GM21529 (cell line): ENCODE data around the gene UPK3A.
"Not testable (repeated sequence)": the region's sequence is repeated elsewhere in the genome, so short reads cannot be mapped to it uniquely, and the experiment has no call there.

ENCODE experiments used
- ATAC-seq: cut with Tn5 transposase; IDR thresholded peaks from one replicate; pipeline ENCODE4 v1.9.1; 2021; ENCODE audit not compliant: unreplicated experiment

Gene UPK3A

DNA sequence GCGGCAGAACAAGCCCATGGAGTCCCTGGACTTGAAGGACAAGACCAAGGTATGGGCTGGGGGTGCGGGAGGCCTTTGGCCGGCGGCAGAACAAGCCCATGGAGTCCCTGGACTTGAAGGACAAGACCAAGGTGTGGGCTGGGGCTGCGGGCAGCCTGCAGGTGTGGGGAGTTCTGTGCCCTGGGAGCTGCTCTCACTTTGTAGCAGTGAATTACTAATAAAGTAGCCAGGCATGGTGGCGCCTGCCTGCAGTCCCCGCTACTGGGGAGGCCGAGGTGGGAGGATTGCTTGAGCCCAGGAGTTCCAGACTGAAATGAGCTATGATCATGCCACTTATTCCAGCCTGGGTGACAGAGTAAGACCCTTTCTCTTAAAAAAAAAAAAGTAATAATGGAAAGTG is 43.5 kb downstream of the UPK3A start:
- not testable (repeated sequence) for ATAC-seq

DNA sequence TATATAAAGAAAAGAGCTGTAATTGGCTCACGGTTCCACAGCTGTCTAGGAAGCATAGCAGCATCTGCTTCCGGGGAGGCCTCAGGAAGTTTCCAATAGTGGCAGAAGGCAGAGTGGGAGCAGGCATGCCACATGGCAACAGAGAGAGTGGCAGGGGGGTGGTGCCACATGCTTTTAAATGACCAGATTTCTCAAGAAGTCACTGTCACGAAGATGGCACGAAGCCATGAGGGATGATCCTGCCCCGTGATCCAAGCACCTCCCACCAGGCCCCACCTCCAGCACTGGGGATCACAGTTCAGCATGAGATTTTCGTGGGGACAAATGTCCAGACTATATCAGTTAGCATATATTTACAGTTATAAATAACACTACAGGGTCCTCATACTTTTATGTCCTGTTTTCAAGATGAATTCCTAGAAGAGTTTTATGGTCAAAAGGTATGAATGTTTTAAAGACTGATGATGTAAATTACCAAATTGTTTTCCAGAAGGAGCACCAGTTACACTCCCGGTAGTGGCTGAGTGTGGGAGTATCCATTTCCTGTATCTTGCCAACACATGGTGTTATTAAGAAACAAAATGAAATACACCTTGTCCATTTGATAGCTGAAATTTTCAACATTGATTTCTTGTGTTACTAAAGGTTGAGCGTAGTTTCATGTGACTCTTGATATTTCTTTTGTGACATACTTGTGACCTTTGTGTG is 44.2 kb downstream of the UPK3A start:
- ATAC-seq: no peak

DNA sequence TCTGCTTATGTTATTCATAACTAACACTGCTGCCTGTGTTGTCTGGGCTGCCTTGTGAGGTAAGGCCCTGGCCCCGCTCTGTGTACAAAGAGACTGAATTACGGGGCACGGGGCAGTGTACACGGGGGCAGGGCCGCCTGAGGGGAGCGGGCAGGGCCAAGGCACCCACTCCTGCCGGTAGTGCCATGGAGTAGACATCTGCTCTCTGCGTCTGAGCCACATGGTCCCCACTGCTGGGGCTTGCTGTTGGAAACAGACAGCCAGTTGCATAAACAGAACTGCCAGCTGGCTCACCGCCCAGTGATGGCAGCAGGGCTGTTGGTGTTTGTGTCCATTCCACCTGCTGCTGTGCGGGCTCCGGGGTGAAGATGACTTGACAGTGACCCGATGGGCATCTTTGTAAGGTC is 44.8 kb downstream of the UPK3A start:
- ATAC-seq: no peak

DNA sequence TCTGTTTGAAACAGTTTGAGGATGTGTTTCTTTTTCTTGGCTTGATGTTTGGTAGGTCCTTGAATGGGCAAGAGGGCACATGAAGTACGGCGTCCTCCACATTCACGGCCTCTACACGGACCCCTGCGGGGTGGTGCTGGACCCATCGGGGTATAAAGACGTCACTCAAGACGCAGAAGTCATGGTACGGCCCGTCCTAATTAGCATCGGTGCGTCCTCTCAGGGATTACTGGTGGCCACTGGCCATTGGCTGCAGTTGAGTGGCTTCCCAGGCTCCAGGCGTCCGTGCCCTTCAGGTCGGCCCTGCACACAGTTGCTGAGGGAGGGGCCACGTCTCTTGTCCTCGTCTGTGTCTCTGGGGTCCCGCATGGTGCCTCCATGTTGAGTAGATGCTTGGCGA is 45.8 kb downstream of the UPK3A start:
- no peak for ATAC-seq

DNA sequence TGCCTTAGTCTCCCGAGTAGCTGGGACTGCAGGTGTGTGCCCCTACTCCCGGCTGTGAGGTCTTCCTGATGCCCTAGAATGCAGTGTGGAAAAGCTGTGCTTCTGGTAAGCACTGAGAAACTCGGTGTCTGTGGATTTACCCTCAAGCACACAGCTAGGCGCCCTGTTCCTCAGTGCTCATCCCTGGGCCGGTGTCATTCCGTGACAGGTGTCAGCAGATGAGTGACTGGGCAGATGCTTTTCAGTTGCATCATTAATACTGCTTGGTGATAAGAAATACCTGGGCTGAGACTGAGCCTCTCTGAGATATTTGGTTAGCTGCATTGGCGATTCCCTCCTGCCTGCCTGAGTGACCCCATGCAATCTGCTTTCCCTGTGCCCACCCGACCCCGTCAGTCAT is 46.7 kb downstream of the UPK3A start:
- no peak for ATAC-seq

DNA sequence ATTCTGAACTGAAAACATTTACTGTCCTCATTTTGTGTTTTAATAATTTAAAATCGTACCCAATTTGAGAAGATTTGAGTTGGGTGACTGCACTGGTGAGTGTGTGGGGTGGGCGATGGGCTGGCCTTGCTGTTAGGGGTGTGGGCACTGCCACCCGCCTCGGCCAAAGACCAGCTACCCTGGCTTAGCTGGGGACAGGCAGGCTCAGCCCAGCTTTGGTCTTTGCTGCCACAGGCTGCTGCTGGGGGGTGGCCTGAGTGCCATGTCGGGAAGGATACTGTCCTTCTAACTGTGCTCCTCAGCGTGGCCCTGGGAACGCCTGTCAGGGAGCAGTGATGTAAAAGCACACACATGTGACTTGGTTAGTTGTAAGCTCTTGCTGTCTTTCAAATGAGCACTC is 47.3 kb downstream of the UPK3A start:
- no peak for ATAC-seq

DNA sequence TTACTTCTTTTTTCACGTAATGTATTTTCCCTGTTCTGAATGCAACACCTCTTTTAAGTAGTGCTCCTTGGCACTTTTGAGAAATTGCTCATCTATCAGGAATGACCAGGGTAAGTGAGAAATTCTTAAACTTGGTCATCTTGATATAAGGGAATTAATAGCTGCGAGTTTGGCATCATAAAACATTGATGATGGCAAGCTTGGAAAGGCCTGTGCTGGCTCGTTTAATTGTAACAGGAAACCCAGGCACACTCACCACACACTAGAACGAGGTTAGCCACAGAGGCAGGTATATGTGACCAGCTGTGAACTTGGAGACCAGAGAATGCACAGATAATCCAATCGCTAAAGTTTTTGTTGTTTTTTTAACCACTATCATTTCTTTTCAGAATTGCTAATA is 49.3 kb downstream of the UPK3A start:
- no peak for ATAC-seq

DNA sequence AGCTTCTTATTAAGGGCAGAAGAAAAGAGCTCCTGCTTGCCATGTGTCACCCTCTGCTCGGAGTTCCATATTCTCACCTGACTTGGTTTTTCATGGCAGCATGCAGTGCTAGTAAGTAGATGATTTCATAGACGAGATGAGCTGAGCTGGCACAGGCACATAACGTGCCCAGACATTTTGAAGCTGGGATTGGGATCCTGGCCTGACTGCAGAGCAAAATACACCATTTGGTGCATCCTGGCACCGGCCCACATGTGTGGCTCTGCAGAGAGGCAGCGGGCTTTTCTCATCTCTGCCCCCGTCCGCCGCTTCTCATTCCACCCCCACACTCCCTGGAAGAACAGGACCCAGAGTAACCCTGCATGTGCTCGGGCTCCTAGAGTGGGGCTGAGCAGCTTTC is 49.8 kb downstream of the UPK3A start:
- no peak for ATAC-seq

DNA sequence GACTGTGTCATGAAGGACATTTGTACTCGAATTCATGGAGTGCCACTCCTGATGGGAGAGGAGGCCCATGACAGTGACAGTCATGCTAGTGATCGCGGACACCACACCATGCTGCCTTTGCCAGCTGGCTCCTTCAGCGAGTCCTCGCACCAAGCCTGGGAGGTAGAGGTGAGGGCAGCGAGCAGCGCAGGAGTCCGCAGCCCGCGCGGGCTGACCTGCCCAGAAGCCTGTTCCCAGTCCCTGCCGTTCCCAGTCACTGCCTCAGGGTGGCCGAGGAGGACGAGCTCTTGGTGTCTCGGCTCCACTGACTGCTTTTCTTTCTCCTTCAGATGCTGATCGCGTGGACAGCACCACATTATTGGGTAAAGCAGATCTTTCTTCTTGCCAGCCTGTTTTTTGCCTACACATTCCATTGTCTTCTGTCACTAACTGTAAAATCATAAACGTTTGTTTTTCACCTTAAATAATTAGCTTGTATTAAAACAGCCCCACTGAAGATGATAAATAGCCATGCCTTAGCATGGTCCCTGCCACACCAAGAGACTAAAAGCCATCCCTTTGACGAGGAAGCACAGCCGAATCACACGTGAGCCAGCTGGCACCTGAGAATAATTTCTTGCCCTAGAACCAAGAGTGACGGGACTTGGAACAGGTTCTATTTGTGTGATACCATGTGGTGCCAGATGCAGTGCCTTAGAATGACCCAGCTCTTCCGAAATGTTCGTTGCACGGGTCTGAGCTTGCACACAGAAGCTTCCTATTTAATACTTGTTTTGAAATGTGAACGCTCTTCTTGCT is 50.5 kb downstream of the UPK3A start:
- ATAC-seq: no peak

DNA sequence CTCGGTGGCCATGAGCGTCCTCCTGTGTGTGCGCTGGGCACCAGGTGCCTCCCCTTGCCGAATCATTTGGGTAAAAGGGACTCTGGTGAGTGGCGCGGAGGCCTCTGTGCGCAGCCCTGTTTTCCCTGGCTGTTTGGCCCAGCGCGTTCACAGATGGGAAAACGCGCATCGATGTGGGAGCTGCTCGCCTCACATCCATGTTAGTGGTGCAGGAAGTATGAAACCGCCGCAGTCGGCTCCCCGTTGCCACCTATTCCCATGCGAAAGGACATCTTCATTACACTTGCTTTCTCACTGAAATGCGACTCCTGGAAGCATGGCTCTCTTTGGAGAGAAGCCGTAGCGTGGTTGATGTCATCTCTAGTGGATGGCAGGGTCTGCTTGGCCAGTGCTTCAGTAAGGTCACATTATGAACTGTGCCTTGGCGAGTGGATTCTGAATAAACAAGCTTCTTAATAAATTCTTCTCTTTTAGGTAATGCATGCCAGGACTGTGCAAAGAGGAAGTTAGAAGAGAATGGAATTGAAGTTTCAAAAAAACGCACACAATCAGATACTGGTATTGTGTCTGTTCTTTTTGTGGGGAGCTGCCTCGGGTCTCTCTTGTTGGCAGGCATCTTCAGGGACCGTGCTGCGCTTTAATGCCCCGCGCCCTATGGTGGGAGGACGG is 51.2 kb downstream of the UPK3A start:
- ATAC-seq: no peak

DNA sequence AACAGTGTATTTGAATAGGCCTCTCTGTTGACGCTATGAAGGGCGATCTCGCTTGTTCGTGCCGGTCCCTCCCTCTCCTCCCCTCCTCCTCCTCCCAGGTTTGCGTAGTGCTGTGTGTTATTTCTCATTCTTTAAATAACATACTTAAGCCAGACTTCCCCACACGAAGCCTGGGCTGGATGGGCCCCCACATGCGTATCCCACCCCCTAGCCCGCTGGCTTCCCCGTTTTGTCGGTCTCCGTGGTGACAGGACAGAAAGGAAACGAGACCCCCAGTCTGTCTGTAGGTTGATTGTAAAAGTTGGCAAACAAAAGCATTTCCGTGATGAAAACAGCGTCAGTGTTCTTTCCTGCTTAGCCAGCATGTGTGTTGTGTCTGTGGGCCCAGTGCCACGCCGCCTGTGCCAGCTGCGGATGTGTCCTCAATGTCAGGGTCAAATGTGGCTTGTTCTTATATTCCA is 52.3 kb downstream of the UPK3A start:
- no peak for ATAC-seq

DNA sequence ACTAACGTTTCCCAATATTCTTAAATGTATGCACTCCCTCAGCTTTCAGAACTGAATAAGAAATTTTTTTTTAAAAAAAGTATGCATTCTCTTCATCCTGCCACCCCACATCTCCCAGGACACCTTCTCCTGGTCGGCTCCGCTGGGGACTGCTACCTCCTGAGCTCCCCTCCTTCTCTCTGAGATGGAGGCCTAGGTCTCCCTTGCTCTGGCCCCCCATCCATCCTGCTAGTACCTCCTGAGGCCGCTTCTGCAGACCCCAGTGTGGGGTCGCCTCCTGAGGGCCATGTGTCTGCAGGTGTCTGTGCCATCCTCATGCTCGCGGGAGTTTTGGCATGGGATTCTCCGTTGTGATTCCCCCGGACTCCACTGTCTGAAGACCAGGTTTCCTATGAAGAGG is 52.8 kb downstream of the UPK3A start:
- no peak for ATAC-seq

DNA sequence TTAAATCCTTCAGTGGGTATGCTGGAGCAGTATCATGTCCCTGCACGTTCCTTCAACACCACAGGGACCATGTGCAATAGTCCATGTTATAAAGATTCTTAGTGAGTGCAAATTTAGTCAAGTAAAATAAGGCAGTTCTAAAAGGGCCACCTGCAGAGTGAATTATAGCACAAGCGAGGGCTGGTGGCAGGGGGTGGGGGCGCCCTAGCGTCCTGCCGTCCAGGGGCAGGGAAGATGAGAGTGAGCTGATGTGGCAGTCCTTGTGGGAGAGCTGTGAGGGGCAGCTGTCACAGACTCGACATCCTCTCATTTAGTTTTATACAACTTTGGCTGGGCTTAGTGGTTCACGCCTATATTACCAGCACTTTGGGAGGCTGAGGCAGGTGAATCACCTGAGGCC is 54.0 kb downstream of the UPK3A start:
- no peak for ATAC-seq

DNA sequence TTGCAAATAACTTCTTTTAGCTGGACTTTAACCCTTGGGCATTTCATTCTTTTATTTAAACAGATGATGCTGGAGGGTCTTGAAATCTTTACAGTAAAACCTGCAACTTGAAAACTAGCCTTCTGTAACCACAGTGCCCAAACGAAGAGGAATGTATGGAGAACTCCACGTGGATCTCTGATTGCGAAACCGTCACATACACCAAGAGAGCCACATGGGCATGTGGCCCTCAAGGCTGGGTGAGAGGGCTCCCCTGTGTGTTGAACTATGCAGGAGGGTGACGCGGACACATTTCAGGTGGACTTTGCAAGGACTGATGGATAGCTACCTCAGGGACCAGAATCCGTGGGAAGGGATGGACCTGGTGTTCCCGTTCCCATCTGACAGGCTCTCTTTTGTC is 55.6 kb downstream of the UPK3A start:
- no peak for ATAC-seq

DNA sequence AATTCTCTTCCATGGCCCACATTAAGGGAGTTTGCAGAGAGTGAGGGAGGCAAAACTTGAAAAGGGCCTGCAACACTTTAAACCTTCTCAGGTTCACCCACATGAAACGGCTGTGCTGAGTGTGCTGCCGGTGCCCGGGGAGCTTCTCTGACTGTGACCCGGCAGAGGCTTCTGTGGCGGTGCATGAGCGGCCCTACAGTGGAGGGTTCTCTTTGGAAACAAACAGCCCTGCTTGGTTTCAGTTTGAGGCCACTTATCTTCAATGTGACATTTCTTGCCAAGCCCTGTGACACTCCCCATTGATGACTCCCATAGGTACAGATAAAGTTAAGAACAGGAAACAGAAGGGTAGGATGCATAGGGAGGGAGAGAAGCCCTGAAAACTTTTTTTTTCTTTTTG is 56.7 kb downstream of the UPK3A start:
- no peak for ATAC-seq

DNA sequence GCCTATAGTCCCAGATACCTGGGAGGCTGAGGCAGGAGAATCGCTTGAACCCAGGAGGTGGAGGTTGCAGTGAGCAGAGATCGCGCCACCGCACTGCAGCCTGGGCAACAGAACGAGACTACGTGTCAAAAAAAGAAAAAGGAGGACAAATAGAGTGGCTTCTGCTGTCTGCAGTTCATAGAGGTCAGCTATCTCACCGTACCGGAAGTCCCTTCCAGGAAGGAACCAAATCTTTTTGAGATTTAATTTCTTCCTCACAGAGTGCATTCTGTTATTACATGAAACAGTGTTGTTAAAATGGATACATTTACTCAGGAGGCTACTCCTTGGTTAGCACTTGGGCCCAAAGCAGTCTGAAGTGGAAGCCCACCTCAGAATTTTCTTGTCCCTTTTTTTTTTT is 58.4 kb downstream of the UPK3A start:
- no peak for ATAC-seq

DNA sequence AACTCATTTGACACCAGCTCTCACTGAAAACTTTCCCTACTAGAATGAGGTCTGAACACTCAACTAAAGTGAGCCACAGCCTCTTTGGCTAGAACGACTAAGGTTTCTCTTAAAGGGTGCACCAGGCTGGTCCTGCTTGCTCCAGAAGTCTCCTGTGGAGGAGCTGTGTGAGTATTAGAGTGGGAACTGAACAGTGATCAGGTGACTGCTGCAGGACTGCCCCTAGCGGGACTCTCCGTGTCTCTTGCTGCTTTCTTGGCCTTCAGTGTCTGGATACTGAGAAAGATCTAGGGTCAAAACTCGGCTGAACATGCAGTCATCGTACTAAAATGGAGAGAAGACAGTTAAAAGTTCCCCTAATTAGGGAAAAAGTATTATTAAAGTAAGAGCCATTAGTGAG is 59.6 kb downstream of the UPK3A start:
- no peak for ATAC-seq
